NCI-H1694 treated with DMSO at 0.1 percent for 48 hours (cell line): ENCODE data around the gene IL1RAPL1.

Source experiments
- DNase-seq: peaks from one replicate; lab custom pipeline; 2025; lab: John Stamatoyannopoulos, UW

The IL1RAPL1 gene

DNA sequence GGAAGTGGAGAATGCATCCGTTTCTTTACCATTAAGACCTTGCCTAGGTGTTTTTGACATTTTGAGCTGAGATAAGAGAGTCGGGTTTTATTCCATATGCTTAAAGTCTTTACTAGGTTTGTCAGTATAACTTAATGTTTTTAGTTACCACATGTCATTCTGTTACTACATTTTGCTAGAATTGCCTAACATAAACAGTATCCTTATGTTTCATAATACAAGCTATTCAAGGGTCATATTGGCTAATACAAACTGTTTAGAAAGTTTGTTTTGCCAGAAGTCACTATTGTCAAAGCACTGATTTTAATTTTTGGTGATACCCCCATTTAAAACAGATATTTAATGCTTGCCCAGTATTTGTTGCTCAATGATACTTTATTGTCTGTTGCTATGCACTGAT, 1200.4 kb downstream of the IL1RAPL1 start:
- DNase-seq = no peak

DNA sequence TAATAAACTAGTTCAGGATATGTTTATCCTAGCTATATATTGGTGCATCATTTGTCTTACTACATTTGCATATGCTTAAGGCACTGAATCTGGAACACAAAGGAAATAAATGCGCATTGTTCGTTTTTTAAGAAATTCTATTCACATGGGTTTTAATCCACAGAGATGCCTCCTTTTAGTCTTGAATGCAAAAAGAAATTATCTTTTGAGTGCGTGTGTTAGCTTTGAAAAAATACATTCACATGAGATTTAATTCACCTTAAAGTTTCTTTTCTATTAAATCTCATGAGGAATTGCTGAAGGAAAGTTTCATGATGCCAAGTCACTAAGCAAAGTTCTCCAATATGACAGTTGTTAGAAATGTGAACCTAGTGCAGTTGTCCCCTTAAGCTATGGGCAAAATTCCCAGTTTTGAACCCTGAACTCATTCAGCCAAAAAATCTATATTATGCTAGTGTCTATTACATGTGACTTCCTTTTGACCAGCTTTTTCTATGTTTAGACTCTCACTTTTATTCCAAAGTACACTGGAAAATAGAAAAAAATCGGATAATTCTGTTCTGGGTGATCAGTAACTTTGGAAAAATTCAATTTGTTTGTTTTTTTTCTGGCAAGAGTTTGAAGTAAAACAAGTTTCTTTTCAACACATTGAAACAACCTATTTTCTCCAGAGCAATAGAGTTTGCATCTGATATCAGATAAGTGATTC, 1201.9 kb downstream of the IL1RAPL1 start:
- DNase-seq = no peak

DNA sequence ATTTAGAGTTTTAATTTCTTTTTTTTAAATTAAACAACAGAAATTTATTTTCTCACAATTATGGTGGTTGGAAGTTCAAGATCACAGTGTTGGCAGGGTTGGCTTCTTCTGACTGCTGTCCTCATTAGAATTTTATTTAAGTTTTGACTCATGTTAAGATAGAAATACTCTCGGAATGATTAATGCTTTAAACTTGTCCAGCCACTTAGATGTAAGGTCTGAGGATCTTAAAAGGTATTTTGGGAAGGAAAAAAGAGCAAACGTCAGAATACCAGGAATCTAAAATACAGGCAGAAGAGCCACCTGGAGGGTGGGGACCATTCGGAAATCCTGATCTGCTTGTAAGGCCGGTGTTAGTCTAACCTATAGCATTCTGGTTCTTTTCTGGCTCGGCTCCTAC, 1205.1 kb downstream of the IL1RAPL1 start:
- DNase-seq = no peak

DNA sequence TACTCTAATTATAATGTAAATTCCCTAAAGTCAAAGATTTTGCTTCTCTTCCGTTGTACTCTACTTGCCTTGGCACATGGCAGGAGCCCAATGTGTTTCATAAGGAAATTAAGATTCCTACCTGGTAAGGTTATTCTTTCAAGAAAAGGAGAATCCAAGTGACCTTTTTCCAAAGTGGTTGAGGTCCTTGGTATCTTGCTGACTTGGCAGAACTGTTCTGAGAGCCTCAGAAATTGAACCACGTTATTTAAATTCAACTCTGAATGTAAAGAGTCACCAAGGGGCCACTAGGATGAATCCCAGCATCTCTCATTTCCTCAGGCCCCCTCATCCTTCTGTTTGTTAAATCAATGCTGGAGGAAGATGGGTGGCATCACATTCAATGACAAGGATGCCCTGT, 1209.9 kb downstream of the IL1RAPL1 start:
- no peak for DNase-seq

DNA sequence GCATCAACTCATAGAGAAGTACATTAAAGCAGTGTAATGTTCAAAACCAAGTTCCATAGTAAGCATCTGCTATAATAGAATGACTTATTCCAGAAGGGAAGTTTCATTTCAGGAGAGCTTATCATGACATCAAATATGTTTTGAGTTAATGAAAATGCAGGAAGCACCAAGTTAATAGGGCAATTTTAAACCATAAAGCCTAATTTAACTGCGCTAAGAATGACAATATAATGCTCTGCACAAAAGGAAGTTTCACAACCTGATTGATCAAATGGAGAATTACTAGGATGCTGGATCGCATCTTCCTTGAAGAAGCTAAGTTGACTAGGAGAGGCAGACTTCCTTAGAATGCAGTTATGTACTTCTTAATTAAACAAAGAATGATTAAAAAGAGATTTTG, 1211.2 kb downstream of the IL1RAPL1 start:
- no peak for DNase-seq

DNA sequence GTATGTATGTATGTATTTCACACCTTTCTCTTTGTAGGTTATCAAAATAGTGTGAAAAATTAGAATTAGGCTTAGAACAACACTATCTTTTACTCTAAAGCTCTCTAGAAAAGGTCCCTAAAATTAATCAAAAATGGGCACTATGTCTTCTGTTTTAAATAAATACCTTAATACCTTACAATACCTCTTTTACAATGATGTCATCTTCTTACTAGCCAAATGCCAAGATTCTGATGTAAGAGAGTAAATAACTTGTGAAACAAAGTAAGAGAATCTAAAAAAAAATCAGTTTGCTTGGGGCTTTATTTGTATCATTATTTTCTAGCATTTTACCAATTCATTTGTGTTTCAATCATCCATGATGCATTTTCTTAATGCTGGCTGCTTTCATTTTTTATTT, 1225.9 kb downstream of the IL1RAPL1 start:
- DNase-seq = no peak

DNA sequence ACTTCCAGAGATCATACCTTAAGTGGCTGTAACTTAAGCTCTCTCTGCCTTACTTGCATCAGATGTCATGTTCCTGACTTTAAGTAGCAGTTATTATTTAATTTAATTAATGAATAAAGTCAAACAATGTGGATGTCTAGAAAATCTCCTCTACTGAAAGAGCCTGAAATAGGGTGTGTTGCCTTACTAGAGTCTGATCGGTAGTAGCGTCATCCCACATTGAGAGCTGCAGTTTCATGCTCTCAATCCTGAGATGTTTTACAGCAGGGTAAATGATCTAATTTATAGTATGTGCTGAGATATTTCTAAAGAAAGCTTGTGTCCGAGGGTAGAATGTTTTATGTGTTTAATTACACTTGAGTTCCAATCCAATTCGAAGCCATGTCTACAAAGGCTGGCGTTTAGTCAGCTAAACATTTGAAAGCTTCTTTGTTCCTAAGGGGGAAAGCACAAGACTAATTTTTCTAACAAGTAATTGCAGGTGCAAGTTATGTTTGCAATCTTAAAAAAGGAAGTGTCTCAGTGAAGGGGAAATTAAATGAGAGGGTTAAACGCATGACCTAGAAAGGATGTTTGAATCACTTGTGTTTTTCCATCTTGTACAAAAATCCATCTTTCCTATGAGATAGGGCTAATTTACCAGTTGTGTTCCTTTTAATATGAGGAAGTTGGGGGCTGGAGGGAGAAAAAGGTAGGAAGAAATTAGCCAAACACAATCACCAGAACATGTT, 1237.1 kb downstream of the IL1RAPL1 start:
- DNase-seq = no peak

DNA sequence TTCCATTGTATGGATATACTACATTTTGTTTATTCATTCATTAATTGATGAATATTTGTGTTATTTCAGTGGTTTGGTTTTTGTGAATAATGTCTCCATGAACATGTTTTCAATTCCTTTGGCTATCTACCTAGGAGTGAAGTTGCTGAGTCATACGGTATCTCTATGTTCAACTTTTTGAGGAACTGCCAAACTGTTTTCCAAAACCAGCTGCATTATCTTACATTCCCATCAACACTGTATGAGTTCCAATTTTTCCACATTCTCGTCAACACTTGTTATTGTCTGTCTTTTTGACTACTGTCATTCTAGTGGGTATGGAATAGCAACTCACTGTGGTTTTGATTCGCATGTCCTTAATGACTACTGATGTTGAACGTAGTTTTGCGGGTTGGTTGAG, 1239.5 kb downstream of the IL1RAPL1 start:
- DNase-seq = no peak

DNA sequence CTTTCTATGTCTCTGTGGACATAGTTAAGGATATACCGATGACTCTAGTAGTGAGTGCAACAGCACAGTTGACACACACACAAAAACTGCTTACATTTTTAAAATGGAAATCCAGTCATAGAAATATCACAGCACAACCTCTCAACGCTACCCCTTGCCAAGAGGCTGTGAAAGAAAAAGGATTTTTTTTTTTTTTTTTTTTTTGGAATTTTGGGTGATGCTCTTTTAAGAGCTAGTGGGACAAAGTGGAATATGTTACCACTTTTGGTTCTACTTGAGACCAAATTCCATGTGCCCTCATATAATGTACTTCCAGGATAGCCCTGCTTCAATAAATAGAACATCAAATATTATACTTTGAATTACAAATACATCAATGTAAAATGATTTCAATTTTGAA, 1247.1 kb downstream of the IL1RAPL1 start:
- DNase-seq = no peak

DNA sequence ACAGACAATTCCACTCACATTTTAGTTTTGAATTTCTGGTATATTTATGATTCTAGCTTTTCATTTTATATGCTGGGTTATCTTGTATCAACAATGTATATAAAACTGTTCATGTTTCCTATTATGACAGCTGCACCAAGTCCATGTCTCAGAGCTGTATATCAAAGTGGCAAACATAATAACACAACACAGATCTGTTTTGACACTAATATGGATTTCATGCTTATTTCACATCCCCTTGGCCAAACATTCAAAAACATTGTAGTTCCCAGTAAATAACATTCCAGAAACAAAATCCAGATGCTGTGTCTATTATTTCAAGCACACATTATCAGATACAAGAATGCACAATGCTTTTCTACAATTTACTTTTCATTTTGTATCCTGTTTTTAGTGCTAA, 1247.5 kb downstream of the IL1RAPL1 start:
- DNase-seq = no peak

DNA sequence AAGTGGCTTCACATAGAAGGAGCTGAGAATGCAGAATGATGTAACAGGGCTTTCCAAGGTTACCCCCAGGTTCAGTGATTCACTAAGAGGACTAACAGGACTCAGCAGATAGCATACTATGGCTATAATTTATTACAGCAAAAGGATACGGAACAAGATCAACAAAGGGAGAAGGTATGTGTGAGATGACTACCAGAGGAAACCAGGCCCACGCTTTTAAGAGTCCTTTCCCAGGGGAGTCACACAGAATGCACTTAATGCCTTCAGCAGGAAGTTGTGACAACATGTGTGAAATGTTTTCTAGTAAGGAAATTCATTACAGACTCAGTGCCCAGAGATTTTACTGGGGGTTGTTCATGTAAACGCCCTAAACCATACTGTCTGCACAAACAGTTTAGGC, 1254.5 kb downstream of the IL1RAPL1 start:
- DNase-seq = no peak

DNA sequence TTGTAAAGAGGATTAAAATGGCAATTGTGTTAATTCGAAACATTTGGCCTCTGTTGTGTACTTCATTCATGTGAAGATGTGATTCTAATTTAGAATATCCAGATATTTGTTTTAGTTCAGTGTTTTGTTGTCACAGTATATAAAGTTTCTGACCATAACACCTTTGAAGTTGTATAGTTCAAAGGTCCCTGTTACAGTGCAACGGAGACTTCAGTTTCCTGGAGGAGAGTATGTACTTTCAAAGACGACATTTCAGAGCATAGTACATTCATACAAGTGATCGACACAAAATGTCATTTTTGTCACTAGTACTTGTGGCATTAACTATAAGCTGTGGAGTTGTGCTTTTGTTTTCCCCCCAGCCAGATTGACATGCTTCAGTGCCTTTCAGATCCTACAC, 1255.3 kb downstream of the IL1RAPL1 start:
- no peak for DNase-seq

DNA sequence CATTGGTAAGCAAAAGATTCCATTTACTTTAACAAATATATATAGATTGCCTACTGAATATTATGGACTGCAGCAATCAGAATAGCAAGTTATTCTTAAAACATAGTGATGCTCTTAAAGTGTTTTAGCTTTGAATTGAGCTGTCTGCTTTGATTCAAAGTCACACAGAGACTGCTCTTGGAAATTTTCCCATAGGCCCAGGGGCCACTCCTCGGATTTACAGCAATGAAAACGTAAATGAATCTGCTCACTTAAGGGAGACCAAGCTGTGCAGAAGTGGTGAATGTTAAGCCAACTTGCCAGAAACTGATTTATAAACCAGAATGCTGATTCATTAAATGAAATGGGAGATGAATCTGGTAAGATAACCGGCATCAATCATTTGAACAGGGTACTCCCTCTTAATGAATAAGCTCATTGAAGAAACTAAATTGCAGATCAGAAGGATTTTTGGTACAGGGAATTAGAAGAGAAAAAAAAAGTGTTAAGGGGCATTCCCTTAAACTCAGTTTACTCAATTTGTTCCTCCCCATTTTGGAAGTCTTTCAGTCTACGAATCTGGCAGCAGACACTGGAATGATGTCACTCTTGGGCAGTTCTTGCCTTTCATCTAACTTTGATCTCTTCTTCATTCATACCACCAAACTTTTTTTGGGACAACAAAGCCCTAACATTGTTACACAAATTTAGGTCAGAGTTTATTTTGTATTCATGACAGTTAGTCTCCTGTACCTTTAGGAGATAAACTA, 1264.8 kb downstream of the IL1RAPL1 start:
- no peak for DNase-seq

DNA sequence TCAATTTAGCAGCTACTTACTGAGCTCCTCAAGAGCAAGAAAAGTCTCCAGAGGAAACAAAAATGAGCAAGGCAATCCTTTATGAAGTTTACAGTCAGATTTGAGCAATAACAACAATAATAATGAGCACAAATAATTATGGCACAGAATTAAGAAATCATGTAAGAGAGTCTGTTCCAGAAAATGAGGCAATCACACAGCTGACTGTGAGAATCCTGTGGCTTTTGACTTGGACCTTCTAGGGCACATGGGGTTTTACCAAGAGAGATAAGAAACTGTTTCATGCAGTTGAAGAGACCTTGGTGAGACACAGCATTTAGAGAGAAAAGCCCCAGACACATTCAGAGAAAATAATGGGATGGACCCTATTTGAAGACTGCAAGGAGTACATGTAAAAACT, 1265.5 kb downstream of the IL1RAPL1 start:
- no peak for DNase-seq

DNA sequence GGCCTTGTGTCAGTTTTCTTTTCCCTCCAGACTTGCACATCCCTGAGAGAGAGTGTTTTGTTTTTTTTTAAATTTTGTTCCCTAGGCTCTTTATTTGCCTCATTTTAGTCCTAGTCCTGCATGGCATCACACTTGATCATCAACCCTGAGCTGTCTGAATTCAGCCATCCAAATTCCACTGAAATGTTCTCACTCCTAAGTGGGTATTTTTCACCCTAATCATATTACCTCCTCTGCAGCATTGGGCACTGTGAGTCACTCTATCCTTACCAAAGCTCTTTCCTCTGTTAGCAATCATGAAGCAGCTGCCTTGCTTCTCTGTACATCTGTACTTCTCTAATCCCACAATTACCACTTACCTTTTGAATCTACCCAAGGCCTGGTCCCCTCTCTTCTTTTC, 1271.5 kb downstream of the IL1RAPL1 start:
- no peak for DNase-seq

DNA sequence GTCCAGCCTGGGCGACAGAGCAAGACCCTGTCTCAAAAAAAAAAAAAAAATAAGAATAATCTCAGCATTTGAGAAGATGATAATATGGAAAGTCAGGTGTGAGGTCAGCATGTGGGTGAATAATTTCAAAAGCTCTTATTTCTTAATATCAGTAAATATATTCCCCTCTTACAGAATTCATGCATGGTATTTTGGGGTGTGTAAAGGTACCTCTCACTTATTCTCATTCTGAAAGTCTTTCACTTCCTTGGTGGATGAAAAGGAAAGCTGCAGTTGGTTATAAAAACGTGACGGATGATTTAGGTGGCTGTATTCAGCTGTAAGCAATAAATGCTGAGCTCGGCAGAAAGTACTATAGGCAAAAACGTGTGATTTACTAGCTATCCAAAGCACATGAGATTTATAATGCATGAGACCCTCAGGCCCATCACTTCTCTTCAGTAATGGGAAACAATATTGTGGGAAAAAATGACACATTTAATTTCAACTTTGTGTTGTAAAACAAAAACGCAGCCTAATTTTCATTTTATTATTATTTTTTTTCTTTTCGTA, 1275.0 kb downstream of the IL1RAPL1 start:
- no peak for DNase-seq

DNA sequence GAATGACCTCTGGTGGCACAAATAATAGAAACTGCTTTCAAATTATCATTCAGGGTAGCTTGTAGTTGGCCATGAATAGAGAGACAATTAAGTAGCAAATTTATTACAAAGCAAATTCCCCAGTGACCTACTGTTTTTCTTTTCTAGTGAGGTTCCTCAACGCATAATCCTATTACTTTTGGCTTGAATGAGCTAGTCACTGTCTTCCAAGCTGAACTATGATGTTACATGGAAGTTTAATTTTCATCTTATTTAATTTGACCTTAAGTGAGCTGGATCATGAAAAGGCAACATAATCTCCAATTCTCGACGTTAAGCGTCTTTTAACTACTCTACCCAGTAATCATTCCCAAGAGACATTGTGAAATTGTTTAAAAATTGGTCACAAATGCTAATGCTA, 1280.7 kb downstream of the IL1RAPL1 start:
- no peak for DNase-seq

DNA sequence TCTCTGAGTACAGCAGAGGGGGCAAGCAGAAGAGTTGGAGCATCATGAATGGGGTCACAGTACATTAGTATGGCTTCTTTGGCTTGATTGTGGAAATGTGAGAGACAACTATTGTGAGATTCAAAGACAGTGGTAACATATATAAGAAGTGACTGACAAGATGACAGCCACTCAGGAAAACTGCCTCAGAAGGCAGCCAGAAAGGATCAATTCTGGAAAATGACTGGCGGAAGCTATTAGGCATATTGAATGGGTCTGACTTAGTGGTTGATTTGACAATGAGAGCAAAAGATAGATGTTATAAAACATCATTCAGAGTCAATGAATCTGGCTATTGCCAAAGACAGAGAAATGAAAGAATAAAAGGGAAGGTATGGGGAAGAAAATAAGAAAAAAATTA, 1282.6 kb downstream of the IL1RAPL1 start:
- no peak for DNase-seq

DNA sequence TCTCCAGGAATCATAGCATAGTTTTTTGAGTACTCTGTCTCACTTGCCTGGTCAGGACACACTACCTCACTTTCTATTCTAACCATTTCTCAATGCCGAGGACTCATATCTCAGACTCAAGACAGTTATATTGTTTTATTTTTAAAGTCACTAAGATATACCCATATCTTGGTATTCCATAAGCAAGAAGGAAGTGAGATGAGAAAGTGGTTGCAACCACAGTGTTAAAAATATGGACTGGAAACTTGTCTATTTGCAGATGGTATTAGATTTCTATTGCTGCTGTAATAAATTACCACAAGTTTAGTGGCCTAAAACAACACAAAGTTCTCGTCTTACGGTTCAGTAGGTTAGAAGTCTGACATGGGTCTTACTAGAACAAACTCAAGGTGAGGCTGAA, 1283.4 kb downstream of the IL1RAPL1 start:
- no peak for DNase-seq

DNA sequence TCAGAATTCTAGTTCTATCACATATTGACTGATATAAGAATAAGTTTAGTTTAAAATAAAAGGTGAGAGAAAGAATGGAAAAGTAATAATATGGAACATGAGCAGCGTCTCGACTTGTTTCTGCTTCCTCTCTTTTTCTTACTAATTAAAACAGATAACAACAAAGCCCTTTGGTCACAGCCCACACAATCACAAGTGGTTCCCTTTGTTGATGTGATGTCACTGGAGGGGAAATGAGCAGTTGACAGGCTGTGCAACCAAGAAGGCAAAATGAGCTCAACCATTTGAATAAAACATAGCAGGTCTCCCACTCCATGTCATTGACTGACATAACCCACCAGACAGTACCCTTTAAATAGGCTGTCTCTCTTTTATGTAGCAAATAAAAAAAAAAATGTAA, 1285.6 kb downstream of the IL1RAPL1 start:
- DNase-seq = no peak

DNA sequence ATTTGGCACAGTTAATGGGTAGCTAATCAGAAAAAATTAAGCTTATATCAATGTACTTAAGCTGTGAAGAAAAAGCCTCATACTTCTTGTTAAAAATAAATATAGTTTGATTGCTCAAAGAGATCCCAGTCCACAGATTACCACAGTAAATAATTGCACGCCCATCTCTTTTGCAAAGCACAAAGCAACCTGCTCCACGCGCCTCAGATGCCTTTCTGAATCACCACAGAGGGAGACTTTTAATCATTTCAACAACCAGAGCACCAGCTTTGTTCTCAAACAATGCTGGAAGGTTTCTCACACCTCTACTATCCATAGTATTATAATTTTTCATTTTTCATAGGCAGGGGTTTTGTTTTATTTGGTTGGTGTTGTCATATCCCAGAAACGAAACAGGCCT, 1289.5 kb downstream of the IL1RAPL1 start:
- DNase-seq = no peak

DNA sequence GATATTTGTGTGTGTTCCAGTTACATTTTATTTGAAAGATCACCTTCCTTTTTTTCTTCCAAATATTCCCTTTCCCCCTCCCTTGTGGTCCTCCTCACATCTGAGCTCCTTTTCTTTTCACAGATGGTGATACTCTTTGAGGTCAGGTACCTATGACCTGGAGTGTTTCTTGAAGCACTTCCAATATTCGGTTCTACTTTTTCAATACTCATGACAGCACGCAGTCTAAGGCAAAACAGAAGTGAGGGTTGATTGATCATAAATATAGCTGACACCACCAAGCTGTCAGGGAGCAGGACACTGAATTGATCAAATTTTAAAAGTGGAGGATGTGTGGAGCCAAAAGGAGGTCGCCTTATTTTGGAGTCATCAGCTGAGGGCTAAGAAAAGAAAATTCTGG, 1293.7 kb downstream of the IL1RAPL1 start:
- DNase-seq = no peak

DNA sequence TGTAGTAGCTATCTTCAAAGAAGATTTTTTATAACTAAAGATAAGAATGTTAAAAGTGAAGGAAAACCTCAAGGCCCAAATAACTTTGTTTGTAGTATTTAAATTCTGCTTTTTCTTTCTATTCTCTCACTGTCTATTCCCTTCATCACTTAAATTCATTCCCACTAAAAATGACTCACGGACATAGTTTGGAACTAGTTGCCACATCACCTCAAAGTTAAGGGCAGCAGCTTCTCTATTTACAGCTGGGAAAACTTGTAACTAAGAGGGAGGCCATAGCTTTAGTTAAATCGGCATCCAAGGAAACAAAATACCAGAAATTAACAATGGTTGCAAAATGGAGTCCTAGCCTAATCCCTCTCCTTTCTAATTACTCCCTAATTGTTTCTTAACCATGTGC, 1302.8 kb downstream of the IL1RAPL1 start:
- no peak for DNase-seq
